Ishikawa (cell line): Measurements from ENCODE around the gene TMEM252.

Source experiments
- CREB1 ChIP-seq: IDR thresholded peaks from 2 replicates; pipeline ENCODE4 v1.6.1; 2012; ENCODE audit warnings: low read depth
- MAX ChIP-seq: IDR thresholded peaks from 2 replicates; pipeline ENCODE4 v1.6.1; 2012
- REST ChIP-seq: IDR thresholded peaks from 2 replicates; pipeline ENCODE4 v1.6.1; 2012; ENCODE audit warnings: low read depth, mild to moderate bottlenecking

GRCh38 chr9:68574150-68574549 lies 33.5 kb upstream of the TMEM252 start:
- TF ChIP-seq MAX = no peak
- no peak for TF ChIP-seq CREB1
- TF ChIP-seq REST = no peak
